ENCODE results near the gene KRT28.

KRT28 gene, protein sequence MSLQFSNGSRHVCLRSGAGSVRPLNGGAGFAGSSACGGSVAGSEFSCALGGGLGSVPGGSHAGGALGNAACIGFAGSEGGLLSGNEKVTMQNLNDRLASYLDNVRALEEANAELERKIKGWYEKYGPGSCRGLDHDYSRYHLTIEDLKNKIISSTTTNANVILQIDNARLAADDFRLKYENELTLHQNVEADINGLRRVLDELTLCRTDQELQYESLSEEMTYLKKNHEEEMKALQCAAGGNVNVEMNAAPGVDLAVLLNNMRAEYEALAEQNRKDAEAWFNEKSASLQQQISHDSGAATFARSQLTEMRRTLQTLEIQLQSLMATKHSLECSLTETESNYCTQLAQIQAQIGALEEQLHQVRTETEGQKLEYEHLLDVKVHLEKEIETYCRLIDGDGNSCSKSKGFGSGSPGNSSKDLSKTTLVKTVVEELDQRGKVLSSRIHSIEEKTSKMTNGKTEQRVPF

DNA sequence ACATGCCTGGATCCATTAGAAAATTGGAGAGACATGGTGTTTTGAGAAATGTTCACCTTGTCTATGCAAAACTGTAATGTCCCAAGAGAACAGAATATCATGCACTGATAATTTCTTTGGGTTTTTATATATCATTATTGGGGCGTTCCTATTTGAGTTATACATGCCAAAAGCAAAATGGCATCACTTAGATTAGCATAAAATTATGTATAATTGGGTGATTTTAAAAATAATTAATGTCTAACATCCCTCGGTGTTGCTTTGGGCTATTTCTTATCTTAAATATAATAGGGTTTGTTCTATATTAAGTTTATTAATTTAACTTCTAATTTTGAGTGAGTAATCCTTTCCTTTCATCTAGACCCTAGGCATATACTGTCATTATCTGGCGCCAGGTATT lies at the start of gene KRT28:
Gene KRT28 (minus strand): TSS at position 101 of the 400 bp plus-strand sequence. CDS start 66 bp downstream, at position 35.
- DNase-seq: no peak

DNA sequence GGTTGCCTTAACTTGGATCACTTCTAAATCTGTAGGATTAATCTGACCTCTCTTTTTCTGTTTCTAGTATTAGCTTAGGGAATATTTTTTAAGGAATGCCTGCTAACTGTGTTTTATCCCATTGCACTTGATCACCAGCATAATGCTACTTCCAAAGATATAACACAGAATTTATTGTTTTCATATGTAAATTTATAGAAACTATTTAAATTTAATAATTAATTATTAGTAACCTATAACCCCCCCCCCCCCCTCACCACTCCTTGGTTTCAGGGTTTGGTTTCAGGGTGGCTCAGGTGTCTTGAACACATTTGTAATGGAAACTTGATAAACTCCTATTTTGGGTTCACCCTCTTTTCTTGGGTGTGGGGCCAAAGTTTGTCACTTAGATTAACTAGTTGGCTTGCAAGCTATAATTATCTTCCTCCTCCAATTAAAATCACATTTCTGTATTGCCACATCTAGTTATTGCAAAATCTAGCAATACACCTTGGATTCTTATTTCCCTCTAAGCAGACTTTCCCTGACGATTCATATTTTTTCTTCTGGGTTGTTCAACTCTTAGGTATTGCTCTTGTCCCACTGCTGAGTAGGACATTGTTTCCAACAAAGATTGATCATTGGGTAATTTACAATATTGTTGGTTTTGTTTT lies 49.0 kb upstream of the KRT28 start:
- DNase-seq: no peak

DNA sequence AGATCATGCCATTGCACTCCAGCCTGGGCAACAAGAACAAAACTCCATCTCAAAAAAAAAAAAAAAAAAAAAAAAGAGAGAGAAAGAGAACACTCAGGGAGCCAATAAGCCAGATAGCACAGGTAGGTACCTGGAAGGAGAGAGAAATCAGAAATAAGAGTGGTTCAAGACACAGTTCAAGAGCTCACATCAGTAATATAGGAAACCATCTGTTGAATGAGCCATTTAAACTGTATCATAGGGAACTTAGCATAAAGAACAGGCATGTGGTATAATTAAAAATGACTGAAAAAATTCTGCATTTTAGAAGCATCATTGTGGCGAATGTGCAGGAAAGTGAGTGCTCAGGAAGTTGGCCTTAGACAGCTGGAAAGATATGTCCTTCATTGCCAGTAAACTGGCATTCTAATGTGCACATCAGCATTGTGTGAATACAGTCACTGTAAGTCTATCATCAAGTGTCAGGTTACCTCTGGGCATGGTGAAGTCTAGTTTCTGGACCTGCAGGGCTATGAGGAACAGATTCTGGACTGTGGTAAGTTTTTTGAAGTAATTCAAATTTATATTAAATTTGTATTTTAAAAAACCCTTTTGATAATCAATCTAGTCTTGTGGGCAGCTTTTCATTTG lies 46.9 kb upstream of the KRT28 start:
- peak; percentile 6 to 14 for DNase-seq

DNA sequence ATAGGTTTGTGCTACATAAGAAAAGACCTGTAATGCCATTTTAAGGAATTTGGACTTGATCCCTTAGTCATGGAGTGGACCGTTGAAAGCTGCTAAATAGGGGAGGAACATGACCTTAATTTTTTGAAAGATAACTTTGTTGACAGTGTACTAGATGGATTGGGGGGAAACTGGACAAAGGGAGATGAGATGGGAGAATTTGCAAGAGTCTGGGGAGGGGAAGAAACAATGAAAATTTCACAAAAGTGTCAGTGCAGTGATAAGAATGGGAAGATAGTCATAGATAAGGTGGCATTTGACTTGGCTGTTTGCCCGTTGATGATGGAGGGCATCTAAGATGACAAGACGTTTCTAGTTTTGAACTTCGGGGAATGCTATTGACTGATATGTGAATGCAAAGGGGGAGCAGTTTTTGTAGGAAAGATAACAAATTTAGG lies 44.9 kb upstream of the KRT28 start:
- DNase-seq: no peak

DNA sequence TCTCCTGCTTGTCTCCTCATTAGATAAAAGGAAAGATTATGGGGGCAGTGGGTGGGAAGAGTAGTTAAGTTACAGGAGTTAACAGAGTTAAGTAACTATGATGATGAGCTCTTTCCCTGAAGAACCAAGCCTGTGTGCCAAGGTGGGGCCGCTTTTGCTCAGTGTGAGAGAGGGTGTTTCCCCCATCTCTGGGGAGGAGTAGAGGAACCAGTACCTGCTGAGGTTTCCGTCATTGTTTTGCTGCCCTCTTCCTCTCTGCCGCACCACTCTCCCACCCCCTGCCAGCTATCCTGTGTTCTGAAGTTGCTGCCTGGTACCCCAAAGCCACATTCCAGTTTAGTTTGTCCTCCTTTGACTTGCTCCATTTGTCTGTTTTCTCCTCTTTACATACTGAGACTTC lies 43.5 kb upstream of the KRT28 start:
- DNase-seq: no peak

DNA sequence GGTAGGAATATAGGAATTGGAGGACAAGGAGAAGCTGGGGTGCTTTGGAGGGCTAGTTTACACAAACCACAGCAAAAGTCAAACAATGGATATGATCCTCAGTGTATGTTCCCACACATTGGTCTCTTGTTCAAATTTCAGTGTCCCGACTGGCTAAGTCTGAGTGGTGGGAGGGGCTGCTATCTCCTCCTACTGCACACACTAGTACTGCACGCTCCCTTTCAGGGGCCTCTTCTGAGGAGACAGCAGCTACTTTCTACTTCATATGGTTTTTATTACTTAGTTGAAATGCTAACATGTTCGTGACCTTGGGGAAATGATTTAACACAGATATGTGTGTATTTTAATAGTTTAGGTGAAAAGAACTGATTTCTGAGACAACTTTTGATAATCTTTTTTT lies 41.5 kb upstream of the KRT28 start:
- DNase-seq: no peak

DNA sequence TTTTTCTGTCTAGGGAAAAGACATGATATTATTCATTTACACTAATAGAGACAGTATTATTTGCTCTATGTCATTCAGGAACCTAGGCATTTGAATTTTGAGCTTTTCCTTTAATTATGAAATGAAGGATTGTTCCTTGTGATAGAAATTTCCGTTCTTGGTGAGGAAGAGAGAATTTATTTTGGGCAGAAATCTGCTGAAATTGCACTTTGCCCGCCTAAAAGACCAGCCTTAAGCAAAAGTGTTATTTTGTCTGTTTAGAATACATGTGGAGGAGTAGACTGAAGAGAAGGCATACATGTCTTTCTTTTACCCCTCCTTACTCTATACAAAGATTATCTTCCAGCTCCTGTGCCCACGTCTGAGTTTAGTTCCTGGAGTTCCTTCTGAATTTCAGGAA lies 39.4 kb upstream of the KRT28 start:
- DNase-seq: no peak

DNA sequence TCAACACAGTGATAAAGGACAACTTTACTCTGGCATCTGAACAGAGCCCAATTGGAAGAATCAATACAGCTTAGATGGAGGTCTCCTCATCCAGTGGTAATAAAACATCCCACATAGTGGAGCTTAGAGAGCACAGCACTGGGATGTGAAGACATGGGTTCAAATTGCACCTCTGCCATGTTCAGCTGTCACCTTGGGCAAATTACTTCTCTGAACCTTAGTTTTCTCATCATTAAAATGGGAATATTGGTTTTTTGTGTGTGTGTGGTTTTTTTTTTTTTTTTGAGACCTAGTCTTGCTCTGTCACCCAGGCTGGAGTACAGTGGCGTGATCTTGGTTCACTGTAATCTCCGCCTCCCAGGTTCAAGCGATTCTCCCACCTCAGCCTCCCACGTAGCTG lies 36.3 kb upstream of the KRT28 start:
- DNase-seq: no peak

DNA sequence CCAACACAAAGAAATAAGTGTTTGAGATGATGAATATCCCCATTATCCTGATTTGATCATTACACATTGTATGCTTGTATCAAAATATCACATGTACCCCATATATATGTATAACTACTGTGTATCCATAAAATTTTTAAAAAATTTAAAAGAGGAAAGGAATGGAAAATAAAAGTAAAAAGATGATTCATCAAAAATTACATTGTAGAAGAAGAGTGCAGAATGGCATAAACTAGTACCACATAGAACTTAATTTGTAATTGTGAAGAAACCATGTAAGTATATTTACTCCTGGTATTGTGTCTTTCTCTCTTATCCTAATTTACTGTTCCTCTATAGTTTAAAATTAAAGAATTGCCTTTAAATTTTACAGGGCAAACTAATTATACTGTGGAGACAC lies 34.1 kb upstream of the KRT28 start:
- no peak for DNase-seq

DNA sequence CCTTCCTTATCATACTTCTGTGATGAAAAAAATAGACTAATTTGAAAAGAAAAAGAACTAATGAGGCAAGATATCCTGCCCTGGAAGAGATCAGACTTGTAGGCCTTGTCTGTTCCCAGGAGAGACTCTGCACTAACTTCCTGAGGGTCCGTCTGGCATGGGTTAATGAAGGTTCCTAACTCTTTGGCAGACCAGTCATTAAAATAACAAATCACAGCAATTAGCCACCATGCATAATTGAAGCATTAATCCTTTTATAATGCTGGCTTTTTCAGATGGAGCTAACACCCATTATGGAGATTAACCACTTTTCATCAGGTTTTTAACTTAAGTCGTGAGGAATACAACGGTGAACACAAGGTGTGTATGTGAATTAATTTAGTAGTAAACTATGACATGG lies 33.1 kb upstream of the KRT28 start:
- no peak for DNase-seq

DNA sequence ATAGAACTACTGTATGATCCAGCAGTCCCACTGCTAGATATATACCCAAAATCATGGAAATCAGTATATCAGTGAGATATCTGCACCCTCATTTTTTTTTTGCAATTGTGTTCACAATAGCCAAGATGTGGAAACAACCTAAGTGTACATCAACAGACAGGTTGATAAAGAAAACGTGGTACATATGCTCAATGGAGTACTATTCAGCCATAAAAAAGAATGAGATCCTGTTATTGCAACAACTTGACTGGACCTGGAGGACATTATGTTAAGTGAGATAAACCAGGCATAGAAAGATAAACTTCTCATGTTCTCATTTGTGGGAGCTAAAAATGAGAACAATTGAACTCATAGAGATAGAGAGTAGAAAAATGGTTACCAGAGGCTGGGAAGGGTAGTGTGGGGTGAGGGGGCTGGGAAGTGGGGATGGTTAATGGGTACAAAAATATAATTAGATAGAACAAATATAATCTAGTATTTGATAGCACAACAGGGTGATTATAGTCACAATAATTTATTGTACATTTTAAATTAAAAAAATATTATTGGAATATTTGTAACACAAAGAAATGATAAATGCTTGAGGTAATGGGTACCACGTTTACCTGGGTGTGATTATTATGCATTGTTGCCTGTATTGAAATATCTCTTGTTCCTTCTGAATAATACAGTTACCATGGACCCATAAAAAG lies 30.5 kb upstream of the KRT28 start:
- DNase-seq: no peak

DNA sequence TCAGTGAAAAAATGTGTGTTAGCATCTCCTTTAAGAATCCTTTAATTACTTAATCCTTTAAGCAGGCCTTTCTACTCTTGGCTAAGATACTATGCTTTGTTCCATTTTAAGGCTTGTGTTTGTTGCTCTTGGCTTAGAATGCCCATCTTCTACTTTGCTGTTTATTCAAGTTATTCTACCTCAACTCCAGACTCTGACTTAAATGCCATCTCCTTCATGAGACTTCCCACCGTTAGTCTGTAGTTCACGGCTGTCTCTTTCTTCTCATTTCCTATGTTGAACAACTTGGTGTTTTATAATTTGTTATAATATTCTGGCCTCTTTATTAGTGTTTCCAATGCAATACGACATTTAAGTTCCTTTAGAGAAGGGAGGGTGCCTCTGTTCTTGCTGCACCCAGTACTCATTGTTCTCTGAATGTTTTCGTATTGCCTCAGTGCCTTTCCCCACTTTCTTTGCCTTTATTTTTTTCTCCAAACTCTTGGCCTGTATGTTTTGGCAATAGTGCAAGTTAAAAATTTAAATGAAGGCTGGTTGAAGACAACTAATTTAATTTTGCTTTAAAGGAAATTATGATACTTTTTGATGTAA lies 28.8 kb upstream of the KRT28 start:
- no peak for DNase-seq

DNA sequence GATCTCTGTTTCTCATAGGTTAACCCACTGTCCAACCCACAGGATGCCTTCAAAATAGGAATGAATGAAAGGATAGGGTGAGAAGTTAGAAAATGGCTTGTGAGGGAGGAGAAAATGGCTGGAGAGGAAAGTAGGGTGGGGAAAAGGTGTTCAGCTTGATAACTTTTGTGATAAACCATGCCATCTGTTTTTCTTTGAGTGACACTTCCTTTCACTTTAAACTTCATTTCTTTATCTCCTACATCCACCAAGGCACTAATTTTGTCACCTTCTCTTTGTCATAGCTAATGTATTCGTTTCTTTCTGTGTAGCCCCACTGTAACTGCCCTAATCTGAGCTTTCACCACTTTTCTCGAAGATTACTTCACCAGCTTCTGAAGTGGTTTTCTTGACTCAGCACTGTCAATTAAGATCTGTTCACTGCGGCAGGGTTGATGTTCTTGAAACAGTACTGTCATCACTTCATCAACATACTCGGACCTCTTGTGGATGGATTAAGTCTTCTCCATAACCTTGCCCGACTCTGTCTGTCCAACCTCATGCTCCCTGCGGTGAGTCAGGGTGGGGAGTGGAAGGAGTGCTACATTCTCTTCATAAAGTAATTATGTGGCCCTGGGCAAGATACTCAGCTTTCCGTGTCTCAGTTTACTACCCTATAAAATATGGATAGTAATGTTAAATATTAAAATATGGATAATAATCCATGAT lies 28.1 kb upstream of the KRT28 start:
- DNase-seq: no peak

DNA sequence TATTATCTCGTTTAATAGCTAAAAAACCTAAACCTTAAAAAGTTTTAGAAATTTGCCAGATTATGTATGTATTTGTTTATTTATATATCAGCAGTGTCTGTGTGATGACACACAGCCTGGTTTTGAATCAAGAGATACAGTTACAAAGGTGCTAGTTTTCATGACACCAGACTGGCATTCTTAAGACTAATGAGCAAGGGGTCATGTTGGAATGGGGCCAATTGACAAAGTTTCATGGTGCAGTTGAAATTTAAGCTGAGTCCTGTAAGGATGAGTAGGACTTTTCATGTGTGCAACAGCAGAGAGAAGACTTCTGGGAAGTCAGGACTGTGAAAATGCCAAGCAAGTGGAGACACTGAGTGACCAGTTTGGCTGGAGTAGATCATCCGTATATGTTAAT lies 25.8 kb upstream of the KRT28 start:
- DNase-seq: no peak

DNA sequence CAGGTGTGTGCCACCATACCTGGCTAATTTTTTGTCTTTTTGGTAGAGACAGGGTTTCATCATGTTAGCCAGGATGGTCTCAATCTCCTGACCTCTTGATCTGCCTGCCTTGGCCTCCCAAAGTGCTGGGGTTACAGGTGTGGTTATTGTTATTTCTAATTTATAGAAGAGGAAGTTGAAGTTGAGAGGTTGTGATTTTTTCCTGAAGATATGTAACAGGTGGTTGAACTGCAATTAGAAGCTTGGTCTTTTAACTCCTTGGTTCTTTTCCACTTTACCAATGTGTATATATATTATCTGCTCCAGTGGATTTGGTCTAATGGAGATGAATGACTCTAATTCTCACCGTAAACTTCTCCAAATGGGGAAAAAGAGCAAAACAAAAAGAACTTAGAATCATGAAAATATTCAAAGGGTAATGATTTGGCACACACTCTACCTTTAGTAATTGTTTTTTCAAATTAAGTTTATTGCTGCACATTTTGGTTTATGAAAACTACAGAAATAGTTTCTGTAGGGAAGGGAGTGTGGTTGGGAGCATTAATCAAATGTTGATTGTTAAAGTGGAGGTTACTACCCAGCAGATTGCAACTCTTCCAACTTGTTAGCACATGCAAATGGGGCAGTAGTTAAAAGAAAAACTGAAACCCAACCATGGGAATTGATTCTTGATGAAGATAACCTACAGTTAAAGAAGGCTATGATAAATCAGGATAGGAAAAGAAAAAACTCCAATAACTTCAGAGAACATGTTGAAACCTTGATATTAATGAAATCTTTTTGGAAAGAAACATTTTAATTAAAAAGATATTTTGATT lies 24.5 kb upstream of the KRT28 start:
- peak; percentile 1 to 59 for DNase-seq

DNA sequence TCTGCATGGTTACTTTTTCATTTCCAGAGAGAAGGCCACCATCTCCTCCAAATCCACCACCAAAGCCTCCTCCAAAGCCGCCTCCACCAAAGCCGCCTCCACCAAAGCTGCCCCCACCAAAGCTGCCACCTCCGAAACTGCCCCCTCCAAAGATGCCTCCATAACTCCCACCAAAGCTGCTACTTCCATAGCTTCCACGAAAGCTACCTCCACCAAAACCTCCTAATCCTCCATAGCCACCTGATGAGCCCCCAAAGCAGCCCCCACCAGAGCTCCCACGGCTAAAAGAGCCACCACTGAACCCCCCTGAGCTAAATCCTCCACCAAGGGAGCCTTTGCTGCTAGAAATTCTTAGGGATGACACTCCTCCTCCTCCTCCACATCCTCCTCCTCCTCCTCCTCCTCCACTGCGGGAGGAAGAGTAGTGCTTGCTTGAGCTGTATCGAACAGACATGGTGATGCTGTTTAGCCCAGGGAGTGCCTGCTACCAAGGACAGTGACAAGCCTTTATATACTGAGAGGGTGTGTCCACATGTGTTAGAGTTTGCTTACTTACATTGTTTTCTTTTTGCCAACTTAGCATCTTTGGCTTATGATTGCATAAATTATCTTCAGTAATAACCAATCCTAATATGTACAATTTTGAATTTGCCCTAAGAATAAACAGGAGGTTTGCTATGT lies 22.5 kb upstream of the KRT28 start, which contains the start of gene KRT10:
Gene KRT10 (minus strand): TSS at position 483 of the 681 bp plus-strand sequence. CDS start 29 bp downstream, at position 454.
- no peak for DNase-seq

DNA sequence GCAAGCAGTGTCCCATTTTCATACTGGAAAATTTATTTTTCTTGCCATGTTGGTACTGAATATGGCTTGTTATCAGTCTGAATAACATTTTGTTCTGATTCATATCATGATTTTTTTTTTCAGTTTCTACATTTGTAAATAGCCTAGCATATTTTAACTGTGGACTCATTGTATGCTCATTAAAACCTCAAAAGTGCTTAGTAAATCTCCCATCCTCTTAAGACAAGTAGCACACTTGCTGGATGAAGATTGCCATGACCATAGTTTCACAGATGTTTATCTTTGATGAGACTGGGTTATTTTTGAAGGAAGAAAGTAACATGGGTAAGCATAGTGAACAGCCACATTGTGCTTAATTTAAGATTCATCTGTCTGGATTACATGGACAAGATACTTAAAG lies 21.8 kb upstream of the KRT28 start:
- no peak for DNase-seq

DNA sequence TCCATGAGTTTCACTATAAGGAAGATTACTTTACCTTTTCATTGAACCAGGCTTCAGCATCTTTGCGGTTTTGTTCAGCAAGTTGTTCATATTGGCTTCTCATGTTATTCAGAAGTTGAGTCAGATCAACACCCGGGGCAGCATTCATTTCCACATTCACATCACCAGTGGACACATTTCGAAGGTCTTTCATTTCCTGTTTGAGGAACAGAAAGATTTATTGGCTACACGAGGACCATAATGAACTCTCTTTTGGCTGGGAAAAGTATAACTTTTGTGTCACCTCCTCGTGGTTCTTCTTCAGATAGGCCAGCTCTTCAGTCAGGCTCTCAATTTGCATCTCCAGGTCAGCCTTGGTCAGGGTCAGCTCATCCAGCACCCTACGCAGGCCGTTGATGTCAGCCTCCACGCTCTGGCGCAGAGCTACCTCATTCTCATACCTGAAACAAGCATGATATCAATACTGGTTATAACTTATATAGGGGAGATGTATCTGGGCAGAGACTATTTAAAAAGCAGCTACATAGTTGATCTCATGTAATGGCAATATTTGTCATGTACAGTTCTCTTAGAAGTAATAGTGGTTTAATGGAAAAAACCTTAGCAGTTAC lies 20.6 kb upstream of the KRT28 start:
- no peak for DNase-seq

DNA sequence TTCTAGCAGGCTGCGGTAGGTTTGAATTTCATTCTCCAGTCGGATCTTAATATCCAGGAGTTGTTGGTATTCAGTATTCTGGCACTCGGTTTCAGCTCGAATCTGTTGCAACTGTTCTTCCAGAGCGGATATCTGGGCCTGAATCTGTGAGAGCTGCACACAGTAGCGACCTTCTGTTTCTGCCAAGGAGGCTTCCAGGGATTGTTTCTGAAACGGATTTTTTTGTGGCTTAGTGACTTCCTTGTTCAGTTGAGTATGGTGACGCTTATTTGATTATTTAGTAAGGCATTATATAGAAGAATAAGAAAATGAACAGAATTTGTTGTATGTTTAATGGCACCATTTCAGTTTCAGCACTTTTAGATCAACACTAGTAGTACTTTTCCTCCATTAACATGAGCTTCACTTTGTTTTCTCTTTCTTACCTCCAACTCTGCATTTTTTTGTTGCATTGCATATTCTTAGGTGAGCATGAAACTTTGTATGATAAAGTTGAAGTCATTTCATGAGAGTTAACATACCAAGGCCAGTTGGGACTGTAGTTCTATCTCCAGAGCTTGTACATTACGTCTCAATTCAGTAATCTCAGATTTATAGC lies 19.9 kb upstream of the KRT28 start:
- DNase-seq: no peak
